ENCODE results near the gene SMAD2.
"Not testable (repeated sequence)": the region's sequence is repeated elsewhere in the genome, so short reads cannot be mapped to it uniquely, and the experiment has no call there.

The SMAD2 gene

GRCh38 chr18:47831351-47831750 is 99.1 kb downstream of the SMAD2 start:
- DNase-seq = no peak

- DNase-seq = no peak
Observed at GRCh38 chr18:47830772-47831171, 99.7 kb downstream of the SMAD2 start.

GRCh38 chr18:47829831-47830230 is 100.6 kb downstream of the SMAD2 start:
- no peak for DNase-seq

- not testable (repeated sequence) for DNase-seq
Observed at GRCh38 chr18:47828031-47828430, 102.4 kb downstream of the SMAD2 start.

- DNase-seq = no peak
Observed at GRCh38 chr18:47826157-47827074, 104.0 kb downstream of the SMAD2 start.

- DNase-seq = no peak
Observed at GRCh38 chr18:47821314-47821713, 109.1 kb downstream of the SMAD2 start.

GRCh38 chr18:47817795-47818077 is 112.7 kb downstream of the SMAD2 start:
- no peak for DNase-seq

GRCh38 chr18:47817017-47817794 is 113.3 kb downstream of the SMAD2 start:
- no peak for DNase-seq

- DNase-seq = no peak
Observed at GRCh38 chr18:47815486-47816270, 114.8 kb downstream of the SMAD2 start.

- no peak for DNase-seq
Observed at GRCh38 chr18:47809420-47809819, 121.0 kb downstream of the SMAD2 start.

GRCh38 chr18:47802802-47803201 is 127.7 kb downstream of the SMAD2 start:
- DNase-seq = no peak

GRCh38 chr18:47801817-47802216 is 128.6 kb downstream of the SMAD2 start:
- DNase-seq = no peak

- no peak for DNase-seq
Observed at GRCh38 chr18:47800756-47801155, 129.7 kb downstream of the SMAD2 start.

- no peak for DNase-seq
Observed at GRCh38 chr18:47800248-47800647, 130.2 kb downstream of the SMAD2 start.

- DNase-seq = no peak
Observed at GRCh38 chr18:47799376-47799775, 131.1 kb downstream of the SMAD2 start.

- DNase-seq = no peak
Observed at GRCh38 chr18:47798366-47798765, 132.1 kb downstream of the SMAD2 start.

GRCh38 chr18:47797126-47797525 is 133.3 kb downstream of the SMAD2 start:
- DNase-seq = no peak

- DNase-seq = no peak
Observed at GRCh38 chr18:47795434-47795814, 135.0 kb downstream of the SMAD2 start.

GRCh38 chr18:47794725-47795433 is 135.6 kb downstream of the SMAD2 start:
- no peak for DNase-seq

GRCh38 chr18:47793609-47794008 is 136.8 kb downstream of the SMAD2 start:
- no peak for DNase-seq

GRCh38 chr18:47791461-47791985 is 138.9 kb downstream of the SMAD2 start:
- DNase-seq = no peak

GRCh38 chr18:47790036-47790435 is 140.4 kb downstream of the SMAD2 start:
- DNase-seq = no peak

GRCh38 chr18:47788621-47789020 is 141.8 kb downstream of the SMAD2 start:
- no peak for DNase-seq

All from NCI-H1436 (cell line).